WERI-Rb-1 (cell line): Measurements from ENCODE around the gene KDM3B.

Experiments used
- DNase-seq: peaks from one replicate; pipeline ENCODE4 v3.0.0-alpha.2; 2020
- H3K27ac ChIP-seq: fragments of 250-450 bp; sonication (Bioruptor Pico); 2 replicates; pipeline ENCODE4 v1.5.1; 2020; ENCODE audit warnings: mild to moderate bottlenecking, moderate library complexity
- H3K27me3 ChIP-seq: fragments of 250-450 bp; sonication (Bioruptor Pico); 2 replicates; pipeline ENCODE4 v1.5.1; 2021; ENCODE audit warnings: mild to moderate bottlenecking, low read depth, moderate library complexity; ENCODE audit not compliant: insufficient read depth, severe bottlenecking
- H3K36me3 ChIP-seq: fragments of 250-450 bp; sonication (Bioruptor Pico); 2 replicates; pipeline ENCODE4 v1.5.1; 2020; ENCODE audit warnings: mild to moderate bottlenecking, moderate library complexity
- H3K4me3 ChIP-seq: 2 replicates; pipeline ENCODE4 v1.5.1; 2011; ENCODE audit warnings: low read depth, mild to moderate bottlenecking, control low read depth, low read length
- H3K9me3 ChIP-seq: fragments of 250-450 bp; sonication (Bioruptor Pico); 2 replicates; pipeline ENCODE4 v1.5.1; 2021; ENCODE audit warnings: mild to moderate bottlenecking, moderate library complexity; ENCODE audit not compliant: severe bottlenecking
- TF ChIP-seq, protein P1 (sequence below): IDR thresholded peaks from 2 replicates; pipeline ENCODE4 v1.5.1; 2011; ENCODE audit warnings: low read depth, mild to moderate bottlenecking, control low read depth, inconsistent platforms, low read length

KDM3B gene

DNA sequence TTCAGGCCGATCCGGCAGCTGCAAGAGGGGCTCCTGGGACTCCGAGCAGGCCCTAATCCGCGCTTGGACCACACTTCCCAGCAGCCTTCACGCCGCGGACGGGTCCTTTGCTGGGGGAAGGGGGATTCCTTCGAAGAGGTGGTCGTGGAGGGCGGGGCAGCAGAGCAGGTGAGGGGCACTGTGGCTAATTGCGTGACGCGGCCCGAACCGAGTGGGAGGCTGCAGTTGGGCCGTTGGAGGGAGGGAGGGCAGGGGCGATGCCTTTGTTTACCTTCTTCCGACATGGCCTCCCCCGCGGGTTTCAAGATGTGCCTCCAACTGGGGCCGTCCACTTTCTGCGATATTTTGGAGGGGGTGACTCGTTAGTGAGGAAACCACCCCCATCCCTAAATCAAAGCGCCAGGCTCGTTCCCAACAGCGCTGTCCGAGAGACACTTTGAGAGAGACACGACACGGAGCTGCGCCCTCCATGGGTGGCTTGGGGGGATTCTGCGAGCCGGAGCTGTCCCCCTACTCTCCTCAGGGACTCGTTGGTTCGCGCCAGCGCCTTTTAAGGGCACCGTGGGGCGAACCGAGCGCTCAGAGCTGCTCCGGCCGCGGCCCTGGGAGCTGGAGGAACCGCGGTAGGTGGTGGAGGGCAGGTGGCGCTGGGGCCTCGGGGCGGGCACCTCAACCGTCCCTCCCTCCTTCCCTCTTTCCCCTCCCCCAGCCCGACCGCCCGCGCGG, 14.6 kb upstream of the KDM3B start, which contains the start of gene FAM53C:
Gene FAM53C (plus strand): TSS at position 582 of the 726 bp plus-strand sequence. CDS start 3,070 bp downstream, outside the sequence.
- peak within 1 kb of the TSS; percentile 100 for H3K27ac ChIP-seq
- peaks cover 26% of the 10 kb centered on the region for H3K36me3 ChIP-seq
- peak; percentile 94 for DNase-seq
- peak within 1 kb of the TSS; percentile 78 for H3K4me3 ChIP-seq
- TF ChIP-seq, protein P1, sequence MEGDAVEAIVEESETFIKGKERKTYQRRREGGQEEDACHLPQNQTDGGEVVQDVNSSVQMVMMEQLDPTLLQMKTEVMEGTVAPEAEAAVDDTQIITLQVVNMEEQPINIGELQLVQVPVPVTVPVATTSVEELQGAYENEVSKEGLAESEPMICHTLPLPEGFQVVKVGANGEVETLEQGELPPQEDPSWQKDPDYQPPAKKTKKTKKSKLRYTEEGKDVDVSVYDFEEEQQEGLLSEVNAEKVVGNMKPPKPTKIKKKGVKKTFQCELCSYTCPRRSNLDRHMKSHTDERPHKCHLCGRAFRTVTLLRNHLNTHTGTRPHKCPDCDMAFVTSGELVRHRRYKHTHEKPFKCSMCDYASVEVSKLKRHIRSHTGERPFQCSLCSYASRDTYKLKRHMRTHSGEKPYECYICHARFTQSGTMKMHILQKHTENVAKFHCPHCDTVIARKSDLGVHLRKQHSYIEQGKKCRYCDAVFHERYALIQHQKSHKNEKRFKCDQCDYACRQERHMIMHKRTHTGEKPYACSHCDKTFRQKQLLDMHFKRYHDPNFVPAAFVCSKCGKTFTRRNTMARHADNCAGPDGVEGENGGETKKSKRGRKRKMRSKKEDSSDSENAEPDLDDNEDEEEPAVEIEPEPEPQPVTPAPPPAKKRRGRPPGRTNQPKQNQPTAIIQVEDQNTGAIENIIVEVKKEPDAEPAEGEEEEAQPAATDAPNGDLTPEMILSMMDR, result no peak
- no peaks in the 10 kb centered on the region for H3K27me3 ChIP-seq
- H3K9me3 ChIP-seq, result no peaks in the 10 kb centered on the region

- H3K27ac ChIP-seq, result peak overlapping the region; percentile 100
- no peak for DNase-seq
- H3K36me3 ChIP-seq, result peaks cover 33% of the 10 kb centered on the region
- no peaks in the 10 kb centered on the region for H3K27me3 ChIP-seq
- no peaks in the 10 kb centered on the region for H3K9me3 ChIP-seq
- TF ChIP-seq, protein P1, result no peak
- H3K4me3 ChIP-seq, result peak overlapping the region; percentile 78
Observed at GRCh38 chr5:138338411-138339090, 13.9 kb upstream of the KDM3B start.

DNA sequence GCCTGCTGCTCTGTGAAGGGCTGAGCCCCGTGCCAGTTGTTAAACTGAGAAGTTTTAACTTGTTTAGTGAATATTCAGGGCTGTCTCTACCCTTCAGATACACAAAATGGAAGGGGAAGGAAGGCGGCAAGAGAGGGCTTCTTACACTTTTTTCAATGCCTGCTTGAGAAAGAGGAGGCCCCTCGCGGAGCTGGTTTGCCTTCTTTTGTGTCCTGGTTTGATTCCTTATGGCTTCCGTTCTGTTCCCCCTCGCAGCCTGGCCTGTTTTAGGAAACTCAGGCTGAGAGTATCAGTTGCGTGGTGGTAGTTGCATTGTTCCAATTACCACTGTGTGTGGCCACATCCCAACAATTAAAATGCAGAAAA, 13.4 kb upstream of the KDM3B start:
- Histone ChIP-seq H3K4me3 (peak overlapping the region; percentile 78), H3K27me3 (no peaks in the 10 kb centered on the region), H3K36me3 (peaks cover 38% of the 10 kb centered on the region), H3K9me3 (no peaks in the 10 kb centered on the region), H3K27ac (peak overlapping the region; percentile 100)
- DNase-seq, result no peak
- TF ChIP-seq, protein P1, result no peak

DNA sequence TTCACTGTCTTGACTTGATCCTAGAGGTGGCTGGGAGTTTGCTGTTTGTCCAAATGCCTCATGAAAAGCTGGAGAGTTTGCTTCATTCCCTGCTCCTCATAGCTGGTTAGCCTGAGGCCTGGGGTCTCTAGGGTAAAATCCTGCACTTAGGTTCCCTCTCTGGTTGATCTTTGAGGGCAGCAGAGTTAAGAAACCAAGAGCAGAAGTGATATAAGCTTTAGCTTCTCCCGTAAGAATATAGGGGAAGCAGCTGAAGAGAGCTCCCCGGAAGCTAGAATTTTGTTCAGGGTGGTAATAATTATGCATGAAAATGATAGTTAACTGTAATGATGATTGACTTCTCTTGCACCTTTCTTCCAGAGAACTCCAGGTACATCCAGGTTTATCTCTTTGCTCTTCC, 13.0 kb upstream of the KDM3B start:
- no peak overlapping the region for H3K27ac ChIP-seq
- no peaks in the 10 kb centered on the region for H3K27me3 ChIP-seq
- H3K9me3 ChIP-seq, result no peaks in the 10 kb centered on the region
- TF ChIP-seq, protein P1, result no peak
- H3K36me3 ChIP-seq, result peaks cover 42% of the 10 kb centered on the region
- DNase-seq, result no peak
- H3K4me3 ChIP-seq, result peak overlapping the region; percentile 78; the same call in 1 of the 2 replicates

- Histone ChIP-seq H3K36me3 (peaks cover 47% of the 10 kb centered on the region), H3K4me3 (no peak overlapping the region), H3K9me3 (no peaks in the 10 kb centered on the region), H3K27ac (no peak overlapping the region), H3K27me3 (no peaks in the 10 kb centered on the region)
- no peak for DNase-seq
- TF ChIP-seq, protein P1, result no peak
Observed at GRCh38 chr5:138340008-138340407, 12.5 kb upstream of the KDM3B start.
